Lower lobe of right lung (tissue), 2 donors: Measurements from ENCODE around the gene CHD9. TPM values are rescaled to one million over a fixed set of nuclear protein-coding genes. Genes with fewer than 3 reads are reported as not detected.
"Not testable (repeated sequence)": the region's sequence is repeated elsewhere in the genome, so short reads cannot be mapped to it uniquely, and the experiment has no call there.

Experiments used
- ATAC-seq, 2 donors: fragments of 200-7000 bp; cut with Tn5 transposase; one replicate each; pipeline ENCODE4 v1.9.1; 2020 to 2022; ENCODE audit warnings: mild to moderate bottlenecking in 2 of 2, moderate library complexity in 2 of 2
- DNase-seq: peaks from one replicate; pipeline ENCODE4 v3.0.0-alpha.2; 2020
- H3K27ac ChIP-seq: fragments of 200-600 bp; one replicate; pipeline ENCODE4 v1.8.0; 2022
- H3K27me3 ChIP-seq: fragments of 200-600 bp; one replicate; pipeline ENCODE4 v1.8.0; 2022; ENCODE audit warnings: low read depth
- H3K36me3 ChIP-seq: fragments of 200-600 bp; one replicate; pipeline ENCODE4 v1.8.0; 2022; ENCODE audit warnings: mild to moderate bottlenecking
- H3K4me1 ChIP-seq: fragments of 200-600 bp; one replicate; pipeline ENCODE4 v1.8.0; 2022
- H3K4me3 ChIP-seq: fragments of 200-600 bp; one replicate; pipeline ENCODE4 v1.8.0; 2022; ENCODE audit warnings: mild to moderate bottlenecking
- H3K9me3 ChIP-seq: fragments of 200-600 bp; one replicate; pipeline ENCODE4 v1.8.0; 2022
- CTCF ChIP-seq: fragments of 200-600 bp; IDR thresholded peaks from one replicate; pipeline ENCODE4 v1.8.0; 2022; ENCODE audit warnings: antibody characterized with exemption, mild to moderate bottlenecking
- intact Hi-C: fragments of 100-400 bp; cut with DNase I; formaldehyde crosslinking; loops from one replicate; pipeline ENCODE4 v1.11.0; 2022
- total RNA-seq: library from RNA; stranded (reverse); fragmentation: NEBNext Ultra II Directional; extraction: Animal tissue kit (Norgen Biotek cat#: 25700); gene quantifications from one replicate; pipeline ENCODE4 v1.2.1, GENCODE V29; 2021
- donor health status: DM: no; HTN: yes; CAD: no; lungs with severe emphysema.

Gene CHD9
- total RNA-seq, 1 donor from 2014 or later = 73.1 TPM

DNA sequence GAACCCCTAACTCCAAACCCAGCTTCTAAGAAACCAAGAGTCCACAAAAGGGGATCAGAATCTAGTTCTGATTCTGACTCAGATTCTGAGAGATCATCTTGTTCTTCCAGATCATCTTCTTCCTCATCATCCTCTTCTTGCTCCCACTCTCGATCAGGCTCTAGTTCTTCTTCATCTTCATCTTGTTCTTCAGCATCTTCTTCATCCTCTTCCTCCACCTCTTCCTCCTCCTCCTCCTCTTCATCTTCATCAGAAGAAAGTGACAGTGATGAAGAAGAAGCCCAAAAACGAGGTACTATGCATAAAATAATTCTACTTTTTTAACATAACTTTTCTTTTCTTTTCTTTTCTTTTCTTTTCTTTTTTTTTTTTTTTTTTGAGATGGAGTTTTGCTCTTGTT, 249.5 kb downstream of the CHD9 start:
- Histone ChIP-seq H3K36me3 (peaks cover 87% of the 10 kb centered on the region), H3K27me3 (no peaks in the 10 kb centered on the region), H3K4me1 (no peaks in the 10 kb centered on the region), H3K4me3 (no peak overlapping the region), H3K27ac (no peak overlapping the region), H3K9me3 (no peaks in the 10 kb centered on the region)
- no peak for DNase-seq
- TF ChIP-seq CTCF = no peak
- ATAC-seq = no peak
- intact Hi-C loops = no loop called here

DNA sequence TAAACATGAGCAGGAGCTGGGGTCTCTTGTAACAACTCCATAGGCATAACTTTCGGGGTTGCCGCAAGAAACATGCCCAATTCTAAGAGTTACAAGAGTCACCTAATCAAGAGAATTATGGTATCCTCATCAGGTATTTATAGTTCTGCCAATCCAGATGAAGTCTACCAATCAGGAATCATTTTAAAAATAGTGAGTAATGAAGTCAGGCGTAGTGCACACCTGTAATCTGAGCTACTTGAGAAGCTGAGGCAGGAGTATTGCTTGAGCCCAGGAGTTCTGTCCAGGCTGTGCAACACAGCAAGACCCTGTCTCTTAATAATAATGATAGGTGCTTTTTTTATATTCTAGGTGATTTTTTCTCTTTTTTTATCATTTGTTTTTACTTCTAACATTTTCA, 251.0 kb downstream of the CHD9 start:
- intact Hi-C loops = no loop called here
- Histone ChIP-seq H3K4me3 (no peak overlapping the region), H3K27ac (no peak overlapping the region), H3K36me3 (peaks cover 87% of the 10 kb centered on the region), H3K4me1 (no peaks in the 10 kb centered on the region), H3K27me3 (no peaks in the 10 kb centered on the region), H3K9me3 (no peaks in the 10 kb centered on the region)
- ATAC-seq (no peak), DNase-seq (no peak)
- no peak for TF ChIP-seq CTCF

- DNase-seq = no peak
- peaks cover 97% of the 10 kb centered on the region for H3K36me3 ChIP-seq
- H3K9me3 ChIP-seq = no peaks in the 10 kb centered on the region
- H3K27me3 ChIP-seq = no peaks in the 10 kb centered on the region
- ATAC-seq = no peak
- H3K4me3 ChIP-seq = no peak overlapping the region
- intact Hi-C loops = no loop called here
- H3K4me1 ChIP-seq = no peaks in the 10 kb centered on the region
- no peak overlapping the region for H3K27ac ChIP-seq
- no peak for TF ChIP-seq CTCF
These were observed 254.7 kb downstream of the CHD9 start for GRCh38 chr16:53309457-53309856.

DNA sequence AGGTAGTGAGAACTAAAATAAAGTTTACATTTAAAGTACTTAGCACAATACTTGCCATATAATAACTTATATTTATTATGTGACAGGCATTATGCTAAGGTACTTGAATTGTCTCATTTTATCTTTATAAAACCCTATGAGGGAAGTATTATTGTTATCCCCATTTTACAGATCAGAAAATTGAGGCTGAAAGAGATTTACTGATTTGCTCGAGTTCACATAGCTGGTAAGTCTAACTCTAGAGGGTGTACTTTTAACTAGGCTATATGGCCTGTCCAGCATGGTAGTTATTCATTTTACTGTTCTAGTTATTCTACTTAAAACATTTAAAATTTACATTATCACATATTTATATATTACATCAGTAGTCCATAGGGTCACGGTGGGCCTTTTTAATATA, 266.2 kb downstream of the CHD9 start:
- no peaks in the 10 kb centered on the region for H3K4me1 ChIP-seq
- H3K9me3 ChIP-seq = no peaks in the 10 kb centered on the region
- TF ChIP-seq CTCF = no peak
- no peak overlapping the region for H3K27ac ChIP-seq
- no peak overlapping the region for H3K4me3 ChIP-seq
- H3K27me3 ChIP-seq = no peaks in the 10 kb centered on the region
- ATAC-seq (no peak), DNase-seq (no peak)
- peaks cover 99% of the 10 kb centered on the region for H3K36me3 ChIP-seq
- intact Hi-C loops = no loop called here

GRCh38 chr16:53323924-53324323, 269.1 kb downstream of the CHD9 start:
- no peaks in the 10 kb centered on the region for H3K4me1 ChIP-seq
- no peak for DNase-seq
- no peak for ATAC-seq
- no peak overlapping the region for H3K4me3 ChIP-seq
- no peak for TF ChIP-seq CTCF
- H3K27me3 ChIP-seq = no peaks in the 10 kb centered on the region
- intact Hi-C loops = no loop called here
- H3K36me3 ChIP-seq = peaks cover 76% of the 10 kb centered on the region
- no peaks in the 10 kb centered on the region for H3K9me3 ChIP-seq
- H3K27ac ChIP-seq = no peak overlapping the region

- DNase-seq, H3K4me1 ChIP-seq, H3K36me3 ChIP-seq, H3K27ac ChIP-seq, ATAC-seq, intact Hi-C loops, H3K27me3 ChIP-seq, H3K4me3 ChIP-seq, H3K9me3 ChIP-seq: not testable (repeated sequence)
These were observed 276.2 kb downstream of the CHD9 start for GRCh38 chr16:53330991-53331390.
